Measurements from ENCODE around the gene RNF41. TPM values are rescaled to one million over a fixed set of nuclear protein-coding genes. Genes with fewer than 3 reads are reported as not detected.

The RNF41 gene
- total RNA-seq, 6 experiments from 2014 or later: 65.9 to 103 (median 71.2) TPM

DNA sequence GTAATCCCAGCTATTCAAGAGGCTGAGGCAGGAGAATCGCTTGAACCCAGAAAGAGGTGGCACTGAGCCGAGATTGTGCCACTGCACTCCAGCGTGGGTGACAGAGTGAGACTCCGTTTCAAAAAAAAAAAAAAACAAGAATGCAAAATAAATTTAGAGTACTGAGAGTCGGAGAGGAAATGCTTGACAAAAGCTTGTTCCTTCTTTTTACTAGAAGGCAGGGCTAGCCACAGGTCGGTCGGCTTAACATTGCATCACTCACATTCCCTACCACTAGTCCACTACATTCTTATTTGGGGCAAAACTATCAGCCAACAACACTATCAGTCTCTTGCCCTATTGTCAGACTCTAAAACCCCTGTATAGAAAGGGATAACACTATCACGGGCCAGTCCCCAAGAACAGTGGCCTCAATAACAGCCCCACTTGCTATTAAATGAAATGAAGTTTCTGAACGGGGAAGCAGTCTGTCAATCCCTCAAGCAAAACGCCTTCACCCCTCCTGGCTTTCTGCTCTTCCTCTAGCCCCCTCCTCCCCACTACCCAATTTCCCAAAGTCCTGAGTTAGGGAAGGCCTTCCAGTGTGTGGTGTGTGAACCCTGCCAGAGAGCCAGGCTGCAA, 1.0 kb downstream of the RNF41 start:
- H3K36me3 Mint-ChIP-seq (ENCODE audit: low read depth): peaks cover 5% of the 10 kb centered on the region
- H3K27me3 Mint-ChIP-seq (ENCODE audit: insufficient read depth): peaks cover 9% of the 10 kb centered on the region
- DNase-seq: peak; percentile 39
- H3K9me3 Mint-ChIP-seq: no peaks in the 10 kb centered on the region
- H3K4me1 Mint-ChIP-seq (ENCODE audit: low read depth): peaks cover 37% of the 10 kb centered on the region
- peak overlapping the region; percentile 96 for H3K27ac Mint-ChIP-seq
- TF ChIP-seq CTCF (IDR thresholded peaks at IDR 0.05): no peak
- H3K4me3 Mint-ChIP-seq: peak overlapping the region; percentile 94

DNA sequence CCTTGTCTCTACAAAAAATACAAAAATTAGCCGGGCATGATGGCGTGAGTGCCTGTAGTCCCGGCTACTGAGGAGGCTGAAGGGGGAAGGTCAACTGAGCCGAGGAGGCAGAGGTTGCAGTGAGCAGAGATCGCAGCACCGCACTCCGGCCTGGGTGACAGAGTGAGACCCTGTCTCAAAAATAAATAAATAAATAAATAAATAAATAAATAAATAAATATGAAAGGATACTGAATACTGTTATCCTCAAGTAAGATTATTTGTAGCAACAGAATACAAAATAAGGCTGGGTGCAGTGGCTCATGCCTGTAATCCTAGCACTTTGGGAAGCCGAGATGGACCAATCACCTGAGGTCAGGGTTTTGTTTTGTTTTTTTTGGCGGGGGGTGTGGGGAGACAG, 1.9 kb downstream of the RNF41 start:
- no peak for TF ChIP-seq CTCF (IDR thresholded peaks at IDR 0.05)
- peaks cover 33% of the 10 kb centered on the region for H3K4me1 Mint-ChIP-seq (ENCODE audit: low read depth)

DNA sequence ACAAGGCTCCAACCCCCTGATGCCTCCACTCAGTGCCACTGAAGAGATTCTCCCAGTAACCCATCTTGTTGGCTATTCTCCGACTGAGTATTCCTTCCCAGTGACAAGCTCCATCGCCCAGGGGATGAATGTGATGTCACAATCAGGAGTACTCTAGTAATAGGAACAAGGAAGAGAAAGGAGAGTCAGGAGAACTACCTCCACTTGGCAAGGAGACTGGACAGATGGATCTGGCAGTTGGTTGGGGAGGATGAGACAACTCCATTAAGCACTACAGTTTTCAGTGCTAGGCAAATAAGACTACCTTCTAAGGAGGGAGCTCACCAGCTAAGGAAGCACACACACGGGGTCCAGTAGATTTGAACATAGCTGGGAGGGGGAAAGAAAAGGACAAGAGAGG, 5.3 kb downstream of the RNF41 start:
- peaks cover 6% of the 10 kb centered on the region for H3K27me3 Mint-ChIP-seq (ENCODE audit: insufficient read depth)
- H3K9me3 Mint-ChIP-seq: no peaks in the 10 kb centered on the region
- no peak for DNase-seq
- H3K27ac Mint-ChIP-seq: peak overlapping the region; percentile 29; the same call in 1 of the 2 replicates
- H3K4me3 Mint-ChIP-seq: no peak overlapping the region
- H3K36me3 Mint-ChIP-seq (ENCODE audit: low read depth): peaks cover 20% of the 10 kb centered on the region
- TF ChIP-seq CTCF (IDR thresholded peaks at IDR 0.05): no peak
- peaks cover 19% of the 10 kb centered on the region for H3K4me1 Mint-ChIP-seq (ENCODE audit: low read depth)

More for the DNA sequence above, 1.9 kb downstream of the RNF41 start:
- H3K27ac Mint-ChIP-seq: 0 out of 2 replicates have a peak overlapping the region, but pooled peaks have one; percentile 13
- peaks cover 11% of the 10 kb centered on the region for H3K36me3 Mint-ChIP-seq (ENCODE audit: low read depth)
- H3K27me3 Mint-ChIP-seq (ENCODE audit: insufficient read depth): peaks cover 9% of the 10 kb centered on the region
- DNase-seq: no peak
- peak overlapping the region; percentile 94 for H3K4me3 Mint-ChIP-seq
- no peaks in the 10 kb centered on the region for H3K9me3 Mint-ChIP-seq

DNA sequence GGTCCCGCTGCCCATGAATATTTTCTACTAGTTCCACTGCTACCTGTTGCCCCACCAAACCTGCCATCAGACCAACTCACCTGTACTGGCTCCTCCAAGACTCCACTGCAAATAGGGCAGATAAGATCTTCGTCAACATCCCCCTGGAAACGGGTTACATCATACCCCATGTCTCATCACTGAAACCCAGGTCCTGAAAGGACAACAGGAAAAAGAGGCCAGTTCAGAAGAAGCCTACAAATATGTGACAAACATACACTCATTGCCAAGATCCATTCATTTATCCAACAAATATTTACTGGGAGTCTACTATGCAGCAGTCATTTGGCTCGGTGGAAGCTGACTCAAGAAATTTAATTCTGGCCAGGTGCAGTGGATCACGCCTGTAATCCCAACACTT, 7.8 kb downstream of the RNF41 start:
- Mint-ChIP-seq H3K4me1 (ENCODE audit: low read depth) (peaks cover 19% of the 10 kb centered on the region), H3K4me3 (no peak overlapping the region), H3K27me3 (ENCODE audit: insufficient read depth) (no peaks in the 10 kb centered on the region), H3K36me3 (ENCODE audit: low read depth) (peaks cover 34% of the 10 kb centered on the region), H3K9me3 (no peaks in the 10 kb centered on the region), H3K27ac (peak overlapping the region; percentile 28)
- DNase-seq: no peak
- no peak for TF ChIP-seq CTCF (IDR thresholded peaks at IDR 0.05)

DNA sequence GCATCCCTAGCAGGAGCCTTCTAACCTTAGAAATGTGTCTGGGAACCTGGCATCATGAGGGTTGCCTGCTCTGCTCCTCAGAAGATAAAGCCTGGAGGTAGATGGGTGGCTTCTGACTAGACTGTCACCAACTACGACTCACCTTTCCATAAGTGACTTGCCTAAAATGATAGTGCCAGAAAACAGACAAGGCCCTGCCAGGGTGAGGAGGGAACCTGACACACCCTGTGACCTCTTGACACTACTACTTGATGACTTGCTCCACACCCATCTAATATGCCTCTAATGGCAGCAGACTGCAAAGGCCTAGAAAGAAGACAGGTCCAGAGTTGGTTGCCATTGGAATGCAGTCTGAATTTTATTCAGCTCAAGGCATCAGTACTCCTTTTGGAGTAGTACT, 9.4 kb downstream of the RNF41 start:
- H3K9me3 Mint-ChIP-seq: no peaks in the 10 kb centered on the region
- no peak overlapping the region for H3K27ac Mint-ChIP-seq
- H3K4me1 Mint-ChIP-seq (ENCODE audit: low read depth): peaks cover 28% of the 10 kb centered on the region
- H3K27me3 Mint-ChIP-seq (ENCODE audit: insufficient read depth): peaks cover 2% of the 10 kb centered on the region; the same call in 1 of the 2 replicates
- H3K36me3 Mint-ChIP-seq (ENCODE audit: low read depth): peaks cover 38% of the 10 kb centered on the region
- no peak overlapping the region for H3K4me3 Mint-ChIP-seq
- no peak for DNase-seq
- TF ChIP-seq CTCF (IDR thresholded peaks at IDR 0.05): no peak
